GM12878 (cell line): Measurements from ENCODE around the gene CCNA2. TPM values are rescaled to one million over a fixed set of nuclear protein-coding genes. Genes with fewer than 3 reads are reported as not detected.
A peak's percentile ranks its signal among the peaks of the same experiment; 100 is the strongest.

Experiments
- ATF7 ChIP-seq: fragments of 450-650 bp; IDR thresholded peaks from 2 replicates; pipeline ENCODE4 v1.6.1; 2016; ENCODE audit warnings: low read depth, mild to moderate bottlenecking
- GATAD2B ChIP-seq: fragments of 450-650 bp; conservative IDR thresholded peaks from 2 replicates; pipeline ENCODE4 v1.6.1; 2017; ENCODE audit warnings: low read depth, mild to moderate bottlenecking, moderate library complexity
- IKZF2 ChIP-seq, 2 experiments: fragments of 450-650 bp; IDR thresholded peaks; 2 replicates each; pipeline ENCODE4 v1.6.1; 2017; ENCODE audit warnings: mild to moderate bottlenecking in 2 of 2, moderate library complexity in 2 of 2
- LARP7 ChIP-seq: fragments of 450-650 bp; IDR thresholded peaks from 2 replicates; pipeline ENCODE4 v1.6.1; 2017; ENCODE audit warnings: mild to moderate bottlenecking
- MLLT1 ChIP-seq: fragments of 450-650 bp; IDR thresholded peaks from 2 replicates; pipeline ENCODE4 v1.6.1; 2016; ENCODE audit warnings: mild to moderate bottlenecking
- NFYB ChIP-seq: IDR thresholded peaks from 2 replicates; pipeline ENCODE4 v1.6.1; 2011; ENCODE audit warnings: low read depth, mild to moderate bottlenecking, low read length, improper control_type of control experiment, moderate library complexity; ENCODE audit not compliant: insufficient read depth
- PAX5 ChIP-seq: IDR thresholded peaks from 2 replicates; pipeline ENCODE4 v1.6.1; 2011; ENCODE audit warnings: low read depth, low read length, borderline replicate concordance
- POLR2A ChIP-seq: IDR thresholded peaks from 2 replicates; pipeline ENCODE4 v1.6.1; 2011; ENCODE audit warnings: low read depth, mild to moderate bottlenecking, low read length
- RAD21 ChIP-seq: IDR thresholded peaks from 2 replicates; pipeline ENCODE4 v1.6.1; 2011; ENCODE audit warnings: mild to moderate bottlenecking, low read depth, low read length, moderate library complexity; ENCODE audit not compliant: insufficient read depth
- RFX5 ChIP-seq: IDR thresholded peaks from 2 replicates; pipeline ENCODE4 v1.6.1; 2011; ENCODE audit warnings: low read depth, low read length, improper control_type of control experiment
- SP1 ChIP-seq: IDR thresholded peaks from one replicate; pipeline ENCODE4 v1.6.1; 2011; ENCODE audit warnings: low read depth, low read length
- SRF ChIP-seq, 2 experiments: IDR thresholded peaks; 2 replicates each; pipeline ENCODE4 v1.6.1; 2011; ENCODE audit warnings: low read depth in 2 of 2, low read length in 2 of 2, mild to moderate bottlenecking in 1 of 2, moderate library complexity in 1 of 2
- STAT3 ChIP-seq: IDR thresholded peaks from 2 replicates; pipeline ENCODE4 v1.6.1; 2011; ENCODE audit warnings: low read depth, low read length, improper control_type of control experiment
- SUPT20H ChIP-seq: IDR thresholded peaks from 2 replicates; pipeline ENCODE4 v1.6.1; 2011; ENCODE audit warnings: low read depth, mild to moderate bottlenecking, low read length, moderate library complexity, borderline replicate concordance; ENCODE audit not compliant: control insufficient read depth
- TARDBP ChIP-seq: IDR thresholded peaks from 2 replicates; pipeline ENCODE4 v1.6.1; 2016; ENCODE audit warnings: borderline replicate concordance
- TBL1XR1 ChIP-seq: IDR thresholded peaks from 2 replicates; pipeline ENCODE4 v1.6.1; 2012; ENCODE audit warnings: low read depth, low read length, improper control_type of control experiment
- TCF12 ChIP-seq: IDR thresholded peaks from 2 replicates; pipeline ENCODE4 v1.6.1; 2011; ENCODE audit warnings: low read depth, mild to moderate bottlenecking, low read length
- YBX1 ChIP-seq: fragments of 450-650 bp; IDR thresholded peaks from 2 replicates; pipeline ENCODE4 v1.6.1; 2016; ENCODE audit warnings: antibody characterized with exemption
- ZNF217 ChIP-seq: fragments of 450-650 bp; IDR thresholded peaks from 2 replicates; pipeline ENCODE4 v1.6.1; 2017; ENCODE audit warnings: antibody characterized with exemption, mild to moderate bottlenecking
- ZNF274 ChIP-seq: IDR thresholded peaks from one replicate; pipeline ENCODE4 v1.8.0; 2011; ENCODE audit not compliant: insufficient read length, insufficient read depth
- polyA plus RNA-seq, 11 experiments: library from polyadenylated mRNA; depleted of rRNA in 4 of 11; unstranded in 6 of 11; stranded (reverse) in 5 of 11; fragments of >200 nt; fragmentation: Nextera tagmentation in 4 of 11; fragmentation: Illumina TruSeq in 1 of 11; extraction: Ambion mirVana in 4 of 11; extraction: Trizol in 1 of 11; gene quantifications; 1 replicate in 1 of 11; 2 replicates in 10 of 11; pipeline versions ENCODE4 v1.2.1 to v1.2.3, GENCODE V29; 2011 to 2016; ENCODE audit warnings: inconsistent platforms in 2 of 11, missing spikeins in 2 of 11, low read depth in 1 of 11
- total RNA-seq, 4 experiments: library from RNA; depleted of rRNA in 3 of 4; stranded (reverse); fragments of >200 nt in 3 of 4; fragmentation: Illumina TruSeq in 1 of 4; extraction: Trizol in 1 of 4; gene quantifications; 2 replicates each; pipeline versions ENCODE4 v1.2.1 to v1.2.3, GENCODE V29; 2013 to 2021
- TF ChIP-seq, protein P1 (sequence below): IDR thresholded peaks from 2 replicates; pipeline ENCODE4 v1.6.1; 2011; ENCODE audit warnings: borderline replicate concordance, low read depth, mild to moderate bottlenecking, moderate library complexity, low read length; ENCODE audit not compliant: insufficient read depth, poor library complexity, severe bottlenecking
- TF ChIP-seq, protein P2 (sequence below): IDR thresholded peaks from 2 replicates; pipeline ENCODE4 v1.6.1; 2012; ENCODE audit warnings: low read depth, low read length, improper control_type of control experiment
- TF ChIP-seq, protein P3 (sequence below): IDR thresholded peaks from 2 replicates; pipeline ENCODE4 v1.6.1; 2011; ENCODE audit warnings: low read depth, mild to moderate bottlenecking, low read length, moderate library complexity, borderline replicate concordance; ENCODE audit errors: extremely low read depth
- TF ChIP-seq, protein P4 (sequence below), 3 experiments: IDR thresholded peaks in 2 of 3; conservative IDR thresholded peaks in 1 of 3; 2 replicates each; pipeline ENCODE4 v1.5.1; 2011; ENCODE audit warnings: low read depth in 3 of 3, low read length in 3 of 3, mild to moderate bottlenecking in 3 of 3, control low read depth in 2 of 3, moderate library complexity in 2 of 3, inconsistent platforms in 1 of 3, mixed read lengths in 1 of 3; ENCODE audit not compliant: control insufficient read depth in 2 of 3, insufficient read depth in 1 of 3; ENCODE audit errors: extremely low read depth in 1 of 3

CCNA2 gene
- total and polyA plus RNA-seq, 10 of the 15 experiments (the other 5 are each of a cell fraction or from before 2014, with no cell fraction given), result 21.8 to 153 (median 94.5) TPM

DNA sequence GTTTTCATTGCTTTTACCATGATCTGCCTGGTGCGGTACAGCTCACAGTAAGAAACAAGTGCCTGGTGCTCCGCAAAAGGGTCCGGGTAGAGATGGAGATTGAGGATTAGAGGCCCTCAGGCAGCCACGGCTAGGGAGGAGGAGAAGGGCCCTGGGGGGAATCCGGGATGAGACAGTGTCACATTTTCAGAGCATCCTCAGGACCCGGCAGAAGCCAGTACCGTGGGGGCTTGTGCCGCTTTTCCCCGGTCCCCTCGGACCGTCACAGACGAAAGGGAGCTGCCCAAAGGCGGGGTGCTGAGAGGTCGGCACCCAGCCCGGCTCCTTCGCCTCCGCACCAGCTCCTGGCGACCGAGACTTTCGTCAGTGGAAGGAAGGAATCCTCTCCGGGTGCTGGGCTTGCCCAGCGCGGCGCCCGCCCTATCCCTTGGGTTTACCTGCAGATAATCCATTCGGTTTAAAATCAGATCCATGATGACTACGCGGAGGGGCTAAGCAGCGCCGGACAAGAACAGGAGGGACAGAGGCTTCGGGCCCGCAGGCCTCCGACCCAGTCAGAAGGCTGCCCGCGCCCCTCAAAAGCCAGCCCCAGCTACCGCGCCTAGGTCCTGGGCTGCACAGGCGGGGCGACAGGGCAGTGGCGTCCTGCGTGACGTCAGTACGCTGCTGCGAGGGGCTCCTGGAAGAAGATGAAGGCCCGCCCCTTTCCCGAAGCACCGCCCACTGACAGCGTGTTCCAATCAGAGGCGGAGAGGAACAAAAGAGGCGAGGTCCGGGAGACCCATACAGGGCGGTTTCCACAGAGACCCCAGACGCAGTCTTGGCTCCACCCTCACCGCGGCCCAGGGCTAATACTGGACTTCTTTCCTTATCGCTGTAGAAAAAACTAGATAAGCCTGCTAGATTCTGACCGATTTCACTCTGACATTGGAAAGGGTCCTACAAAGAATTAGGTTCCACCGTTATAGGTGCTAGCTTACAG lies 46.4 kb upstream of the CCNA2 start, which contains the start of gene BBS7 (continued):
- TF ChIP-seq ZNF217 (no peak), SUPT20H (no peak), TCF12 (no peak), NFYB (peak; percentile 60; the same call in 1 of the 2 replicates), ZNF274 (no peak), GATAD2B (peak; percentile 52; the same call in 1 of the 2 replicates), STAT3 (no peak), ATF7 (peak; percentile 84), SP1 (peak; percentile 22), LARP7 (no peak), POLR2A (peak; percentile 88), SRF (IDR thresholded peaks at IDR 0.05; ENCODE audit: low read depth in 2 of 2, low read length in 2 of 2) (peak; percentile 44 to 74; a peak in 1 of 4 replicates), IKZF2 (IDR thresholded peaks at IDR 0.05) (no peak), TBL1XR1 (no peak), TARDBP (no peak), RFX5 (no peak), PAX5 (no peak), RAD21 (no peak), MLLT1 (peak; percentile 22; the same call in 1 of the 2 replicates), YBX1 (no peak)
- TF ChIP-seq, protein P1, sequence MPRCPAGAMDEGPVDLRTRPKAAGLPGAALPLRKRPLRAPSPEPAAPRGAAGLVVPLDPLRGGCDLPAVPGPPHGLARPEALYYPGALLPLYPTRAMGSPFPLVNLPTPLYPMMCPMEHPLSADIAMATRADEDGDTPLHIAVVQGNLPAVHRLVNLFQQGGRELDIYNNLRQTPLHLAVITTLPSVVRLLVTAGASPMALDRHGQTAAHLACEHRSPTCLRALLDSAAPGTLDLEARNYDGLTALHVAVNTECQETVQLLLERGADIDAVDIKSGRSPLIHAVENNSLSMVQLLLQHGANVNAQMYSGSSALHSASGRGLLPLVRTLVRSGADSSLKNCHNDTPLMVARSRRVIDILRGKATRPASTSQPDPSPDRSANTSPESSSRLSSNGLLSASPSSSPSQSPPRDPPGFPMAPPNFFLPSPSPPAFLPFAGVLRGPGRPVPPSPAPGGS, result no peak
- TF ChIP-seq, protein P2, sequence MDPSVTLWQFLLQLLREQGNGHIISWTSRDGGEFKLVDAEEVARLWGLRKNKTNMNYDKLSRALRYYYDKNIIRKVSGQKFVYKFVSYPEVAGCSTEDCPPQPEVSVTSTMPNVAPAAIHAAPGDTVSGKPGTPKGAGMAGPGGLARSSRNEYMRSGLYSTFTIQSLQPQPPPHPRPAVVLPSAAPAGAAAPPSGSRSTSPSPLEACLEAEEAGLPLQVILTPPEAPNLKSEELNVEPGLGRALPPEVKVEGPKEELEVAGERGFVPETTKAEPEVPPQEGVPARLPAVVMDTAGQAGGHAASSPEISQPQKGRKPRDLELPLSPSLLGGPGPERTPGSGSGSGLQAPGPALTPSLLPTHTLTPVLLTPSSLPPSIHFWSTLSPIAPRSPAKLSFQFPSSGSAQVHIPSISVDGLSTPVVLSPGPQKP, result no peak
- TF ChIP-seq, protein P3, sequence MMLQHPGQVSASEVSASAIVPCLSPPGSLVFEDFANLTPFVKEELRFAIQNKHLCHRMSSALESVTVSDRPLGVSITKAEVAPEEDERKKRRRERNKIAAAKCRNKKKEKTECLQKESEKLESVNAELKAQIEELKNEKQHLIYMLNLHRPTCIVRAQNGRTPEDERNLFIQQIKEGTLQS, result no peak
- TF ChIP-seq, protein P4, sequence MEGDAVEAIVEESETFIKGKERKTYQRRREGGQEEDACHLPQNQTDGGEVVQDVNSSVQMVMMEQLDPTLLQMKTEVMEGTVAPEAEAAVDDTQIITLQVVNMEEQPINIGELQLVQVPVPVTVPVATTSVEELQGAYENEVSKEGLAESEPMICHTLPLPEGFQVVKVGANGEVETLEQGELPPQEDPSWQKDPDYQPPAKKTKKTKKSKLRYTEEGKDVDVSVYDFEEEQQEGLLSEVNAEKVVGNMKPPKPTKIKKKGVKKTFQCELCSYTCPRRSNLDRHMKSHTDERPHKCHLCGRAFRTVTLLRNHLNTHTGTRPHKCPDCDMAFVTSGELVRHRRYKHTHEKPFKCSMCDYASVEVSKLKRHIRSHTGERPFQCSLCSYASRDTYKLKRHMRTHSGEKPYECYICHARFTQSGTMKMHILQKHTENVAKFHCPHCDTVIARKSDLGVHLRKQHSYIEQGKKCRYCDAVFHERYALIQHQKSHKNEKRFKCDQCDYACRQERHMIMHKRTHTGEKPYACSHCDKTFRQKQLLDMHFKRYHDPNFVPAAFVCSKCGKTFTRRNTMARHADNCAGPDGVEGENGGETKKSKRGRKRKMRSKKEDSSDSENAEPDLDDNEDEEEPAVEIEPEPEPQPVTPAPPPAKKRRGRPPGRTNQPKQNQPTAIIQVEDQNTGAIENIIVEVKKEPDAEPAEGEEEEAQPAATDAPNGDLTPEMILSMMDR (IDR thresholded peaks at IDR 0.05 in 2 of 3, conservative IDR thresholded peaks at IDR 0.05 in 1 of 3; ENCODE audit: control insufficient read depth in 2 of 3, extremely low read depth in 1 of 3, insufficient read depth in 1 of 3, low read depth in 3 of 3, low read length in 3 of 3), result no peak
